ENCODE measurements around the gene CALY.
"Not testable (repeated sequence)": the region's sequence is repeated elsewhere in the genome, so short reads cannot be mapped to it uniquely, and the experiment has no call there.

Gene CALY

GRCh38 chr10:133327651-133328357, 8.9 kb downstream of the CALY start:
- DNase-seq: no peak

GRCh38 chr10:133326745-133327650, 9.7 kb downstream of the CALY start:
- peak; percentile 61 for DNase-seq

DNA sequence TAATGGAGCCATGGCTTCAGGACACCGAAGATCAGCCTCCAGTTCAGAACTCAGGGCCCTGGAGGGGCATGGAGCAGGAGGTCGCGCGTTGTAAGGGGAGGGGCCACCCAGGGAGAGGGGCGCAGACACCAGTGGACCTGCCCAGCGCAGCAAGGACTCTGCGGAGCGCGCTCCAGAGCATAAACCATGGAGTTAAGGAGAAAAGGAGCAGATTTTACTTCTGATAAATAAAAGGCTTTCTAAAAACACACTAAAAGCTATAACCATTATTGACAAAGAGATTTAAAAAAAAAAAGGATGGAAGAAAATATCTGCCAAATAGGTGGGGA, 10.5 kb downstream of the CALY start:
- no peak for DNase-seq

- DNase-seq: no peak
These were observed 11.1 kb downstream of the CALY start for GRCh38 chr10:133325440-133326222.

DNA sequence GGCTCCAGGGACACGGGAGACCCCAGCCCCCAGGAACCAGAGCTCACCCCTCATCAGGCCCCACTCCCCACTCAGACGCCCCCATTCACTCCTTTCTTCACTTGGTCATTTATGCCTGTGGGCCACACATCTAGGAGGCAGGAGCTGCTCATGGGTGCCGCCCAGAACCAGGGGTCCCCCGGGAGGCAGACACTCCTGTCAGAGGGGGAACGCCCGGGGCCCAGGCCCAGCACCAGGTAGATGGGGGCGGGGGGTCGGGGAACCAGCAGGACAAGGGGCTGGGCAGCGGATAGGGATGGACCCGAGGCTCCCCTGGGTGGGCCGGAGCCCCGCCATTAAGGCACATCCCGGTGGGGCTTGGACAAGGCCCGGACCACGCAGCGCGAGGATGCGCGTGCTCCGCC, 11.8 kb downstream of the CALY start:
- DNase-seq: no peak

DNA sequence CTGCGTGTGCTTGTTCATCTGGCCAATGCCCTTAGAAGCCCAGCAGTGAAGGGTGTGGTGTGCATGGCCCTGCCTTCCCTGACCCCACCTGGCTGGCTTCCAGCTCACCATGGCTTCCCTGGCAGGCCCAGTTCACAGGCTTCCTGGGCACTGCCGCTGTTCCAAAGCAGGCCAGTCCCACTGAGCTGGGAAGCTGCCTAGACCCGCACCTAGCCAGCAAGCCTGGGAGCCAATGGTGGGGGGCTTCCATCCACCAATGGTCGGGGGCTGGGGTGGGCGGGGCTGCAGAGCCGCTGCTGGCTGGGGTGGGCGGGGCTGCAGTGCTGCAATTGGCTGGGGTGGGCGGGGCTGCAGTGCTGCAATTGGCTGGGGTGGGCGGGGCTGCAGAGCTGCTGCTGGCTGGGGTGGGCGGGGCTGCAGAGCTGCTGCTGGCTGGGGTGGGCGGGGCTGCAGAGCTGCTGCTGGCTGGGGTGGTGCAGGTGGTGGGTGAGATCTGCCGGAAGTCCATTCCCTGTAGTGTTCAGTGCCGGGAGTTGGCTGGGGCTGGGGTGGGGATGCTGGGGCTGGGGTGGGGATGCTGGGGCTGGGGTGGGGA, 12.4 kb downstream of the CALY start:
- peak; percentile 12 for DNase-seq

GRCh38 chr10:133322064-133322709, 14.5 kb downstream of the CALY start:
- not testable (repeated sequence) for DNase-seq

DNA sequence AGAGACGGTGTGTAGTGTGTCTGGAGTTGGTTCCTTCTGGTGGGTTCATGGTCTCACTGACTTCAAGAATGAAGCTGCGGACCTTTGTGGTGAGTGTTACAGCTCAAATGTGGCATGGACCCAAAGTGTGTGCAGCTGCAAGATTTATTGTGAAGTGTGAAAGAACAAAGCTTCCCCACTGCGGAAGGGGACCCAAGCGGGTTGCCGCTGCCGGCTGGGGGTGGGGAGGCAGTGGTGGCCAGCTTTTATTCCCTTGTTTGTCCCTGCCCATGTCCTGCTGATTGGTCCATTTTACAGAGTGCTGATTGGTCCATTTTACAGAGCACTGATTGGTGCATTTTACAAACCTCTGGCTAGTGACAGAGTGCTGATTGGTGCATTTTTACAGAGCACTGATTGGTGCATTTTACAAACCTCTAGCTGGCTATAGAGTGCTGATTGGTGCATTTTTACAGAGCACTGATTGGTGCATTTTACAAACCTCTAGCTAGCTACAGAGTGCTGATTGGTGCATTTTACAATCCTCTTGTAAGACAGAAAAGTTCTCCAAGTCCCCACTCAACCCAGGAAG, 15.8 kb downstream of the CALY start:
- DNase-seq: not testable (repeated sequence)

DNA sequence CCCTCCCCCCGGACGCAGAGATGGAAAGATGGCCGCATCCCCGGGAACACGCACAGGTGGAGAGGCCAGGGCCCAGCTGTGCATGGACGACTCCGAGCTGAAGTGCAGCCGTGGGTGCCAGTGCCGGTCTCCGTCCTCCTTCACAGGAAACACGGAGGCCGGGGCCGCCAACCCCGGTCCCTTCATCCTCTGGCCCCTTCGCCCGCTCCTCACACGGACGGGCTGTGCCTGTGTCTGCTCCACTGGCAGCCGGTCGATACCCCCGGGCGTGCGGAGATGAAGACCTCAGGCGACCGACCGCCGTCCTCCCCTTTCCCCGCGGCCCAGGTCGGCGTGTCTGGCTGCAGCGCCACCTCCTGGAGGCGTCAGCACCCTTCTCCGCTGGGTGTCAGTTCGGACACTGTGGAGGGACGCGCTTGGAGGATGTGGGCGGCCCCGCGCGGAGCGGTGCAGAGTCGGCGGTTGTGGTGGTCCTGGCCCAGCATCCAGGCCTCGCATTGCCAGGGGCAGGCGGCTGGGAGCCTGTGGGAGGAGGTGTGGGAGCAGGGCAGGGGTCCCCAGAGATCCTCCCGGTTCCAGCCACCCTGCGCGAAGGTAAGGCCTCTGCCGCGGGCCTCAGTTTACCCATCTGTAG, 18.1 kb downstream of the CALY start:
- DNase-seq: peak; percentile 40

GRCh38 chr10:133316732-133317131, 20.0 kb downstream of the CALY start:
- no peak for DNase-seq

- DNase-seq: no peak
These were observed 20.4 kb downstream of the CALY start for GRCh38 chr10:133316266-133316665.

DNA sequence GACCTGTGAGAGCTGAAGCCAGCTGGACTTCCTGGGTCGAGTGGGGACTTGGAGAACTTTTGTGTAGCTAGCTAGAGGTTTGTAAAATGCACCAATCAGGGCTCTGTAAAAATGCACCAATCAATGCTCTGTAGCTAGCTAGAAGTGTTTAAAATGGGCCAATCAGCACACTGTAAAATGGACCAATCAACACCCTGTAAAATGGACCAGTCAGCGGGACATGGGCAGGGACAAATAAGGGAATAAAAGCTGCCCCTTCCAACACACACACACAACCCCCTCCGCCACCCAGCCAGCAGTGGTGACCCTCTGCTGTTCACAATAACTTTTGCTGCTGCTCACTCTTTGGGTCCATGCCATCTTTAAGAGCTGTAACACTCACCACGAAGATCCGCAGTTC, 20.8 kb downstream of the CALY start:
- no peak for DNase-seq

DNA sequence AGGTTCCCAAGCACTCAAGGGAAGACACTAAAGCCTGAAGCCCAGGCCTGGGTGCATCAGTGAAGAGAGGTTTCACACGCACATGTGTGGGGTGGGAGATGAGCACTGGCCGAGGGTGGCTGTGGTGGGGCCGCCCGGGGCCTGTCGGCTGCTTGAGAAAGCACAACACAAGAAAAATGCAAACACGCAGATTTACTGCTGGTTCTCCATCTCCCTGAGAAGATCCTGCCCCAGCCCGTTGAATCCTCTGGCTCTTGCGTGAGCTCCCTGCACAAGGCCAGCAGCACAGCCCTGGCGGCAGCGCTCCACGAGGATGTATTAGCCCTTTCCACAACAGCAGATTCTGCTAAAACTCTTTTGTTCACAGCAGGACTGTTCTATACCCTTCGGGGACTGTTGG, 21.8 kb downstream of the CALY start:
- DNase-seq: no peak

DNA sequence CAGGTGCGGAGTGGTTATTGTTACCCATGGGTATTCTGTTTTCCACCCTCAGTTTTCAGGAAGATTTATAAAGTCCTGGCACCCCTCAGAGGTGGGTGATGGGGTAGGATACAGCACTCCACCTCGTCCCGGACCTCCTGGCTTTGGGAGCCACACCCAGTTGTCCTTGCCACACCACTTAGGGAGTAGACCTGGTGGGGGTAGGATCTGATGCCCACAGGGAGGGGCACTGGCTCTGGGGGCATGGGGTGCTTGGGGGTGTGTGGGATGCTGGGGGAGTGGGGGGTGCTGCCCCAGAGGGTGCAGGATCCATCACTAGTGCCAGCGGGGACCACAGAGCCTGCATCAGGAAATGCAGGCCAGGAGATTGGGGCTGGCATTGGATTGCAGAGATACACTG, 23.5 kb downstream of the CALY start:
- no peak for DNase-seq

GRCh38 chr10:133312769-133313145, 23.9 kb downstream of the CALY start:
- DNase-seq: no peak

GRCh38 chr10:133312016-133312768, 24.5 kb downstream of the CALY start:
- DNase-seq: no peak

GRCh38 chr10:133311570-133311969, 25.1 kb downstream of the CALY start:
- DNase-seq: no peak

GRCh38 chr10:133310789-133311188, 25.9 kb downstream of the CALY start:
- no peak for DNase-seq

- no peak for DNase-seq
These were observed 26.3 kb downstream of the CALY start for GRCh38 chr10:133310399-133310755.

GRCh38 chr10:133309720-133310398, 26.8 kb downstream of the CALY start:
- DNase-seq: no peak
